IPS DF 4.7 (cell line): Measurements from ENCODE around the gene NDUFA13.

ENCODE experiments used
- DNase-seq: peaks from one replicate; pipeline ENCODE4 v3.0.0-alpha.2; 2013; ENCODE audit warnings: low spot score; ENCODE audit errors: extremely low read depth

NDUFA13 gene

GRCh38 chr19:19531951-19532805 lies 16.2 kb downstream of the NDUFA13 start:
- DNase-seq, result peak; percentile 60

GRCh38 chr19:19532806-19533701 lies 17.0 kb downstream of the NDUFA13 start:
- no peak for DNase-seq

- no peak for DNase-seq
Measured at GRCh38 chr19:19533841-19534240, 17.8 kb downstream of the NDUFA13 start.

GRCh38 chr19:19534556-19535265 lies 18.7 kb downstream of the NDUFA13 start:
- no peak for DNase-seq

- no peak for DNase-seq
Measured at GRCh38 chr19:19535311-19536191, 19.5 kb downstream of the NDUFA13 start.

- DNase-seq, result no peak
Measured at GRCh38 chr19:19537075-19538048, 21.3 kb downstream of the NDUFA13 start.

GRCh38 chr19:19538061-19538784 lies 22.2 kb downstream of the NDUFA13 start, which contains the start of gene CILP2:
TSS of gene CILP2 (plus strand) at chr19:19538265. CDS start at chr19:19538350, 85 bp downstream.
- no peak for DNase-seq

- DNase-seq, result no peak
Measured at GRCh38 chr19:19538785-19539166, 22.8 kb downstream of the NDUFA13 start.

- DNase-seq, result no peak
Measured at GRCh38 chr19:19539698-19540063, 23.7 kb downstream of the NDUFA13 start.

- DNase-seq, result no peak
Measured at GRCh38 chr19:19540064-19540714, 24.2 kb downstream of the NDUFA13 start.

GRCh38 chr19:19540715-19541515 lies 24.9 kb downstream of the NDUFA13 start:
- peak; percentile 62 for DNase-seq

GRCh38 chr19:19541616-19542015 lies 25.6 kb downstream of the NDUFA13 start:
- no peak for DNase-seq

- DNase-seq, result no peak
Measured at GRCh38 chr19:19542507-19542906, 26.5 kb downstream of the NDUFA13 start.

- DNase-seq, result no peak
Measured at GRCh38 chr19:19543101-19543500, 27.1 kb downstream of the NDUFA13 start.

- no peak for DNase-seq
Measured at GRCh38 chr19:19543640-19544039, 27.6 kb downstream of the NDUFA13 start.

GRCh38 chr19:19544257-19544953 lies 28.4 kb downstream of the NDUFA13 start:
- no peak for DNase-seq
